CD14-positive monocyte (primary cell): Measurements from ENCODE around the gene TADA3. TPM values are rescaled to one million over a fixed set of nuclear protein-coding genes. Genes with fewer than 3 reads are reported as not detected.

Experiments
- DNase-seq, 3 donors: peaks; one replicate each; pipeline ENCODE4 v3.0.0-alpha.2; 2011 to 2022
- H2AFZ ChIP-seq: 2 replicates; pipeline ENCODE4 v1.6.0; 2012; ENCODE audit warnings: mild to moderate bottlenecking, low read depth, low read length, inconsistent platforms; ENCODE audit not compliant: insufficient read depth, poor library complexity, severe bottlenecking
- H3K27ac ChIP-seq, 2 donors: 1 replicate in 1 of 2; 2 replicates in 1 of 2; pipeline ENCODE4 v1.5.1; 2012 to 2013; ENCODE audit warnings: low read length in 2 of 2, control low read depth in 1 of 2, inconsistent platforms in 1 of 2, low read depth in 1 of 2, mild to moderate bottlenecking in 1 of 2
- H3K27me3 ChIP-seq, 2 donors: one replicate each; pipeline versions ENCODE4 v1.6.0 to v1.6.1; 2011 to 2013; ENCODE audit warnings: low read length in 2 of 2; ENCODE audit not compliant: control insufficient read depth in 2 of 2, insufficient read depth in 2 of 2
- H3K36me3 ChIP-seq, 2 donors: replicated peaks in 1 of 2; 1 replicate in 1 of 2; 2 replicates in 1 of 2; pipeline versions ENCODE4 v1.5.1 to v1.6.1; 2012 to 2013; ENCODE audit warnings: low read length in 2 of 2, control low read depth in 1 of 2, inconsistent platforms in 1 of 2, mild to moderate bottlenecking in 1 of 2; ENCODE audit not compliant: insufficient read depth in 2 of 2, control insufficient read depth in 1 of 2
- H3K4me1 ChIP-seq, 2 donors: 1 replicate in 1 of 2; 2 replicates in 1 of 2; pipeline versions ENCODE4 v1.5.1 to v1.6.1; 2012 to 2013; ENCODE audit warnings: low read length in 2 of 2, control low read depth in 1 of 2, inconsistent platforms in 1 of 2, mild to moderate bottlenecking in 1 of 2, moderate library complexity in 1 of 2; ENCODE audit not compliant: insufficient read depth in 2 of 2, control insufficient read depth in 1 of 2
- H3K4me2 ChIP-seq: replicated peaks from 2 replicates; pipeline ENCODE3; 2012; ENCODE audit warnings: low read length, moderate library complexity, mild to moderate bottlenecking; ENCODE audit not compliant: poor library complexity, severe bottlenecking; ENCODE audit errors: extremely low read depth
- H3K4me3 ChIP-seq, 3 experiments: fragments of 200-600 bp in 1 of 3; sonication (generic) in 1 of 3; replicated peaks in 1 of 3; 1 replicate in 2 of 3; 2 replicates in 1 of 3; pipeline ENCODE4 v1.5.1; 2011 to 2013; ENCODE audit warnings: low read length in 3 of 3, mild to moderate bottlenecking in 3 of 3, control low read depth in 2 of 3, low read depth in 2 of 3, inconsistent platforms in 1 of 3, moderate library complexity in 1 of 3
- H3K79me2 ChIP-seq: 2 replicates; pipeline ENCODE4 v1.6.0; 2012; ENCODE audit warnings: mild to moderate bottlenecking, control low read depth, inconsistent platforms, low read length, moderate library complexity; ENCODE audit not compliant: insufficient read depth
- H3K9ac ChIP-seq: 2 replicates; pipeline ENCODE4 v1.6.0; 2017; ENCODE audit warnings: low read length, mild to moderate bottlenecking; ENCODE audit not compliant: insufficient read depth, poor library complexity, severe bottlenecking
- H3K9me3 ChIP-seq, 2 donors: replicated peaks in 1 of 2; 1 replicate in 1 of 2; 2 replicates in 1 of 2; pipeline versions ENCODE4 v1.5.1 to v1.6.1; 2012 to 2013; ENCODE audit warnings: low read length in 2 of 2, control low read depth in 1 of 2; ENCODE audit not compliant: control insufficient read depth in 1 of 2, insufficient read depth in 1 of 2
- H4K20me1 ChIP-seq: 2 replicates; pipeline ENCODE4 v1.6.0; 2012; ENCODE audit warnings: mild to moderate bottlenecking, low read length, control low read depth, moderate library complexity; ENCODE audit not compliant: insufficient read depth
- H3K27ac Mint-ChIP-seq, 7 donors: one replicate each; pipeline ENCODE4 v1.8.0; 2020; ENCODE audit warnings: mild to moderate bottlenecking in 7 of 7, mixed read lengths in 7 of 7, moderate library complexity in 6 of 7, inconsistent platforms in 2 of 7
- H3K27me3 Mint-ChIP-seq, 3 donors: one replicate each; pipeline ENCODE4 v1.8.0; 2021 to 2022; ENCODE audit warnings: low read depth in 3 of 3, mild to moderate bottlenecking in 3 of 3, mixed read lengths in 3 of 3, moderate library complexity in 3 of 3, inconsistent platforms in 1 of 3
- H3K36me3 Mint-ChIP-seq, 2 donors: one replicate each; pipeline ENCODE4 v1.8.0; 2020; ENCODE audit warnings: mixed read lengths in 2 of 2, inconsistent platforms in 1 of 2, mild to moderate bottlenecking in 1 of 2
- H3K4me1 Mint-ChIP-seq: one replicate; pipeline ENCODE4 v1.8.0; 2020; ENCODE audit warnings: mild to moderate bottlenecking, mixed read lengths
- H3K4me3 Mint-ChIP-seq, 2 donors: one replicate each; pipeline ENCODE4 v1.8.0; 2020; ENCODE audit warnings: mild to moderate bottlenecking in 2 of 2, mixed read lengths in 2 of 2, moderate library complexity in 1 of 2
- H3K9me3 Mint-ChIP-seq, 7 donors: one replicate each; pipeline ENCODE4 v1.8.0; 2020 to 2022; ENCODE audit warnings: mixed read lengths in 7 of 7, mild to moderate bottlenecking in 6 of 7, moderate library complexity in 6 of 7, inconsistent platforms in 2 of 7
- WGBS: methylation state at CpG from one replicate; pipeline ENCODE4 v1.1.5; 2013; ENCODE audit warnings: missing lambda C conversion rate; ENCODE audit not compliant: insufficient coverage; 5-methylcytosine and 5-hydroxymethylcytosine counted together
- intact Hi-C, 2 donors: fragments of 100-400 bp; cut with micrococcal nuclease; formaldehyde crosslinking; loops; one replicate each; pipeline versions ENCODE4 v1.15.0 to v1.15.1; 2023
- polyA plus RNA-seq, 3 donors: library from polyadenylated mRNA; depleted of rRNA in 1 of 3; unstranded in 2 of 3; stranded (reverse) in 1 of 3; fragments of 300-500 nt in 2 of 3; fragments of >200 nt in 1 of 3; fragmentation: Illumina TruSeq in 2 of 3; gene quantifications; 1 replicate in 2 of 3; 2 replicates in 1 of 3; pipeline ENCODE4 v1.2.3, GENCODE V29; 2012 to 2021
- TF ChIP-seq, protein P1 (sequence below): fragments of 200-600 bp; IDR thresholded peaks from one replicate; pipeline ENCODE4 v1.8.0; 2022; ENCODE audit warnings: antibody characterized with exemption, mild to moderate bottlenecking

TADA3 gene
- polyA plus RNA-seq, 3 donors: 36.1 to 47.2 (median 46.9) TPM

DNA sequence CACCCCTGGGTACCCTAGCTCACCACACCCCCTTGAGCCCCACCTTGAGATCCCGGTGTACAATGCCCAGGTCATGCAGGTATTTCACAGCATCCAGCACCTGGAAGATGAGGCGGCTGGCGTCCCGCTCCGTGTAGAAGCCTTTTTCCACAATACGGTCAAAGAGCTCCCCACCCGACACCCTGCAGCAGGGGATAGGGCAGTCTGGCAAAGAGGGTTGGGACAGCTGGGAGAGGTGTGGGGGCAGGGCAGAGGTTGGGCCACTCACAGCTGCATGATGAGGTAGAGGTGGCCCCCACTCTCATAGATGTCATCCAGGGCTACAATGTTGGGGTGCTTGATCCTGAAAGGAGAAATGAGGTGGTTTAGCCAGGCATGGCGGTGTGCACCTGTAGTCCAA lies 29.4 kb downstream of the TADA3 start:
- 100% methylated on average over 2 of the region's 8 CpGs for WGBS
- peak overlapping the region in 1 of 7 donors; percentile 42 for H3K27ac Mint-ChIP-seq
- H3K9me3 Mint-ChIP-seq: peaks cover 0 to 7% (median 0%) of the 10 kb centered on the region in 7 donors
- no peaks in the 10 kb centered on the region for H3K27me3 ChIP-seq
- H3K4me3 Mint-ChIP-seq: no peak overlapping the region
- DNase-seq: no peak
- H4K20me1 ChIP-seq: peaks cover 33% of the 10 kb centered on the region
- no peak overlapping the region for H2AFZ ChIP-seq
- peaks cover 23% of the 10 kb centered on the region for H3K4me1 Mint-ChIP-seq
- peaks cover 0 to 3% (median 0%) of the 10 kb centered on the region in 3 donors for H3K27me3 Mint-ChIP-seq
- H3K9ac ChIP-seq: no peak overlapping the region
- H3K4me2 ChIP-seq: no peak overlapping the region
- no peak overlapping the region for H3K4me3 ChIP-seq
- peaks cover 18 to 20% of the 10 kb centered on the region in 2 donors for H3K4me1 ChIP-seq
- H3K27ac ChIP-seq: no peak overlapping the region
- TF ChIP-seq, protein P1, sequence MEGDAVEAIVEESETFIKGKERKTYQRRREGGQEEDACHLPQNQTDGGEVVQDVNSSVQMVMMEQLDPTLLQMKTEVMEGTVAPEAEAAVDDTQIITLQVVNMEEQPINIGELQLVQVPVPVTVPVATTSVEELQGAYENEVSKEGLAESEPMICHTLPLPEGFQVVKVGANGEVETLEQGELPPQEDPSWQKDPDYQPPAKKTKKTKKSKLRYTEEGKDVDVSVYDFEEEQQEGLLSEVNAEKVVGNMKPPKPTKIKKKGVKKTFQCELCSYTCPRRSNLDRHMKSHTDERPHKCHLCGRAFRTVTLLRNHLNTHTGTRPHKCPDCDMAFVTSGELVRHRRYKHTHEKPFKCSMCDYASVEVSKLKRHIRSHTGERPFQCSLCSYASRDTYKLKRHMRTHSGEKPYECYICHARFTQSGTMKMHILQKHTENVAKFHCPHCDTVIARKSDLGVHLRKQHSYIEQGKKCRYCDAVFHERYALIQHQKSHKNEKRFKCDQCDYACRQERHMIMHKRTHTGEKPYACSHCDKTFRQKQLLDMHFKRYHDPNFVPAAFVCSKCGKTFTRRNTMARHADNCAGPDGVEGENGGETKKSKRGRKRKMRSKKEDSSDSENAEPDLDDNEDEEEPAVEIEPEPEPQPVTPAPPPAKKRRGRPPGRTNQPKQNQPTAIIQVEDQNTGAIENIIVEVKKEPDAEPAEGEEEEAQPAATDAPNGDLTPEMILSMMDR: no peak
- peaks cover 50 to 83% of the 10 kb centered on the region in 2 donors for H3K36me3 ChIP-seq
- H3K79me2 ChIP-seq: no peaks in the 10 kb centered on the region
- intact Hi-C loops: no loop called here
- H3K36me3 Mint-ChIP-seq: peaks cover 66 to 84% of the 10 kb centered on the region in 2 donors
- H3K9me3 ChIP-seq: no peaks in the 10 kb centered on the region

DNA sequence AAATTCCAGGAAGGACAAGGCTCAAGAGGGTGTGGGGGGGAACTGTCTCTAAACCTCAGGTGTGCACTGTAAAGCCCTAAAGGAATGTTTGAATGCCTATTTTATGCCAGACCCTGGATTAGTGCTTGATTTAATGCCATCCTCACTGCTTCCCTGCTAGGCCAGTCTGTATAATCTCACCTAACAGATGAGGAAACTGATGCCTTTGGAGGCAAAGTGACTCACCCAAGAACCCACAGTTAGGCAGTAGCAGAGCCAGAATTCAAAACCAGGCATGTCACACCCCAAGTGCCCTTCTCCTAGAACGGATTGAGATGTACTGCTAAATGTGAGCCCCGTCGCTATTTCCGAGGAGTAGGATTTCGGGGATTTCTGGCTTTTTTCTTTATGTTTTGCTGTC lies 30.4 kb downstream of the TADA3 start:
- H3K27me3 ChIP-seq: no peaks in the 10 kb centered on the region
- peak overlapping the region in 1 of 7 donors; percentile 49 for H3K27ac Mint-ChIP-seq
- no peaks in the 10 kb centered on the region for H3K79me2 ChIP-seq
- peaks cover 0 to 7% (median 0%) of the 10 kb centered on the region in 7 donors for H3K9me3 Mint-ChIP-seq
- no peak overlapping the region for H2AFZ ChIP-seq
- TF ChIP-seq, protein P1: no peak
- intact Hi-C loops: no loop called here
- peaks cover 41% of the 10 kb centered on the region for H4K20me1 ChIP-seq
- no peak overlapping the region for H3K4me2 ChIP-seq
- peaks cover 60 to 92% of the 10 kb centered on the region in 2 donors for H3K36me3 ChIP-seq
- no peak overlapping the region for H3K4me3 Mint-ChIP-seq
- no peak for DNase-seq
- H3K4me1 Mint-ChIP-seq: peaks cover 13% of the 10 kb centered on the region
- peaks cover 0 to 3% (median 0%) of the 10 kb centered on the region in 3 donors for H3K27me3 Mint-ChIP-seq
- peaks cover 72 to 91% of the 10 kb centered on the region in 2 donors for H3K36me3 Mint-ChIP-seq
- no peak overlapping the region for H3K27ac ChIP-seq
- peaks cover 8 to 11% of the 10 kb centered on the region in 2 donors for H3K4me1 ChIP-seq
- no peaks in the 10 kb centered on the region for H3K9me3 ChIP-seq
- 100% methylated on average over 5 of the region's 5 CpGs for WGBS
- H3K9ac ChIP-seq: no peak overlapping the region
- no peak overlapping the region for H3K4me3 ChIP-seq
